Stimulated activated CD4-positive, alpha-beta T cell treated with anti-CD3 and anti-CD28 coated beads, TNF-alpha, amount 100 ng/mL, for 48 hours (primary cell): ENCODE results near the gene CBARP.
"Not testable (repeated sequence)": the region's sequence is repeated elsewhere in the genome, so short reads cannot be mapped to it uniquely, and the experiment has no call there.

Experiments
- DNase-seq, 3 donors: peaks; one replicate each; pipeline ENCODE4 v3.0.0-alpha.2; 2020; ENCODE audit warnings: low read depth in 3 of 3

The CBARP gene

DNA sequence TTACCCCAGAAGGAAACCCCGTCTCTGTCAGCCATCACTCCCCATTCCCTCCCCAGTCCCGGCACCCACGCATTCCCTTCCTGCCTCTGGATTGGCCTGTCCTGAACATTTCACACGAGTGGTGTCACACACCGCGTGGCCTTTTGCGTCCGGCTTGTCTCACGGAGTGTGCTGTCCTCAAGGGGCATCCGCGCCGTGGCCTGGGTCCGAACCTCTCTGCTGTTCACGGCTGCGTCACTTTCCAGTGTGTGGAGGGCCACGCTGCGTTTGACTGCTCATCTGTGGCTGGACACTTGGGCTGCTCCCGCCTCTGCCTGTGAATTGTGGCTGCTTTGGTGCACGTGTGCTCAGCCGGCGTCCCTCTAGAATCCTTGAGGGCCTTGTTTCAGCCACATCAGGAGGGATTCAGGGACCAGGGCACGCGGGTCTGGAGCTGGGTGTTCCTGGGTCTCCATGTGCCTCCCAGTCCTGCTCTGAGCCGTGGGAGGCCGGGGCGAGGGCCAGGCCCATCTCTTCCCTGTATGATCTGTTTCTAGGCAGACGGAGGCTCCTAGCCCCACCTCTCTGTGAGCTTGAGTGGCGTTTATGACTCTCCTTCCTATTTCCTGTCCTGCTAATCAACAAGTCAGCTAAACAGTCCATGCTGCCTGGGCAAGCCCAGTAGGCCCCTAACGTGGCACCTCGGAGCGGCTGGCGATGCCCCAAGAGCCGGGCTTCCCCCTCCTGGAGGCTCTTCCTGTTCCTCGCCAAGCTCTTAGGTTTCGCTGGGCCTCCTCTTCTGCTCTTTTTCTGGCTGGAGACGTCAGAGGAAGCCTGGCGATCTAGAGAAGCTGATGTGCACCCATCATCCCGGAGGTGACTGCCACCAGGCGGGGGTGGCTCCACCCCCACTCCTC, 24.2 kb downstream of the CBARP start:
- DNase-seq = peak; percentile 24 to 45 (median 25)

DNA sequence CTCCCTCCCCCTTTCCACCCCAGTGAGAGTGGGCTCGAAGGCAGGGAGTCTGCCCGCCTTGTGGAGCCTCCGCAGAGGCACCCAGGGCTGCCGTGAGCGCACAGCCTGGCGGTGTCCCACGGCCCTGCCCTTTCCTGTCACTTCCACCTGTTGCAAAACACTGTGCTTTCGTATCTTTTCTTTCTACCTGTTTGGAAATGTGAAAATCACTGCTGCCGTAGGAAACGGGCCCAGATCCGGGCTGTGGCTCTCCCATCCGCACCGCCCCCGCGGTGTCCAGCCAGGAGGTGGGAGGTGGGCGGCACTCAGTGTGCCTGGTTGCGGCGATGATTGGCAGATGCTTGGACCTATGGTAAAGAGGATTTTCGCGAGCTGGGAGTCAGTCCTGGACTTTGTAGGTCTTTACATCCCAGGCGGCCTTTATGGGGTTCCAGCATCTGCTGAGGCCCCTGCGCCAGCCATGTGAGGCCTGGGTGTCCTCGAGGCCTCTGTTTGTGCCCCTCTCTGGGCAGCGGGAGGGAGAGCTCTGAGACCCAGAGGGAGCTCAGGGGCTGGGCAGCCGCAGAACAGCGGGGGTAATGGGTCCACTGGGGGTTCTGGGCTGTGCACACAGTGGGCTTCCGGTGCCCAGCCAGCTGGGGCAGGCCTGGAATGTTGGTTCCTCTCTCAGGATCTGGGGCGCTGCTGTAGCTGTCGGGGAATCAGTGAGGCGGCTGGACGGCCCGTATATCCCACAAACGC, 26.1 kb downstream of the CBARP start:
- DNase-seq = no peak

DNA sequence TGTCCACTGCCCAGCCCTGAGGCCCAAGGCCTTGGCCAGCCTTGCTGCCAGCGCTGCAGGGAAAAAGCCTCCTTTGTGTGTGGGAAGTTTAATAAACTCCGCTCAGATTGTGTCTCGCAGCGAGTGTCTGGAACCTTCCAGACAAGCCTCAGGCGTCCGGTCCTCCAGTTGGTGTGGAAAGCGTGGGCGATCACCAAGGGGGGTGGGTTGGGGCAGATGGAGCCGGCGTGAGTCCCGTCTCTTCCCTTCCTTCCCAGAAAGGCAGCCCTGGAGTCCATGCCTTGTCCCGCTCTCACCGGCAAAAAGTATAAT, 27.6 kb downstream of the CBARP start:
- no peak for DNase-seq

DNA sequence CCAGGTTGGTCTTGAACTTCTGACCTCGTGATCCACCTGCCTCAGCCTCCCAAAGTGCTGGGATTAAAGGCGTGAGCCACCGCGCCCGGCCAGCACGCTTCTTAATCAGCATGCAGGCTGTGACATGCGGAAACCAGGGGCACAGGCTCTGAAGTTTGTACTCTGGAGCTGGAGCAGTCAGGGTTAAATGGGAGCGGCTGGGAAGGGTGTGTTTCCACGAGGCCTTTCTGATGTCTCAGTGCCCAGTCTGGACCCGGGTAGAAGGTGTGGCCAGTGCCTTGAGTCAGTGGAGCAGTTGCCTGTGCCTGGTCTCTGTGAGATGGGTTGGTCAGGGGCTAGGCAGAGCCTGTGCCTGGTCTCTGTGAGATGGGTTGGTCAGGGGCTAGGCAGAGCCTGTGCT, 29.0 kb downstream of the CBARP start:
- not testable (repeated sequence) for DNase-seq

DNA sequence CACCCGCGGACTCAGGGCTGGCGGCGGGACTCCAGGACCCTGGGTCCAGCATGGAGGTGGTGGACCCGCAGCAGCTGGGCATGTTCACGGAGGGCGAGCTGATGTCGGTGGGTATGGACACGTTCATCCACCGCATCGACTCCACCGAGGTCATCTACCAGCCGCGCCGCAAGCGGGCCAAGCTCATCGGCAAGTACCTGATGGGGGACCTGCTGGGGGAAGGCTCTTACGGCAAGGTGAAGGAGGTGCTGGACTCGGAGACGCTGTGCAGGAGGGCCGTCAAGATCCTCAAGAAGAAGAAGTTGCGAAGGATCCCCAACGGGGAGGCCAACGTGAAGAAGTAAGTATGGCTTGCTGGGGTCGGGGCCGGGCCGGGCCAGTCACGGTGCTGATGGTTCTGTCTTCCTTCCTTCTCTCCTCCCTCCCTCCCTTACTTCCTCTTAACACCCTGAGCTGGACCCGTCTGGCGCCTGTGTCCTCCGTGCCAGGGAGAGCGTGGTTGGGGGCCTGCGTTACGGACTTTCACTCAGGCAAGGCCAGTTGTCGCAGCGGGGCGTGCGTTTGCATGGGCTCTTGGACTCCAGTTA, 30.8 kb downstream of the CBARP start:
- no peak for DNase-seq

GRCh38 chr19:1206150-1206863, 31.5 kb downstream of the CBARP start:
- no peak for DNase-seq

GRCh38 chr19:1205114-1206099, 32.4 kb downstream of the CBARP start, which contains the start of gene STK11:
STK11 (plus strand) TSS chr19:1205778; CDS start chr19:1206914, 1,136 bp downstream.
- peak; percentile 98 to 99 (median 99) for DNase-seq

DNA sequence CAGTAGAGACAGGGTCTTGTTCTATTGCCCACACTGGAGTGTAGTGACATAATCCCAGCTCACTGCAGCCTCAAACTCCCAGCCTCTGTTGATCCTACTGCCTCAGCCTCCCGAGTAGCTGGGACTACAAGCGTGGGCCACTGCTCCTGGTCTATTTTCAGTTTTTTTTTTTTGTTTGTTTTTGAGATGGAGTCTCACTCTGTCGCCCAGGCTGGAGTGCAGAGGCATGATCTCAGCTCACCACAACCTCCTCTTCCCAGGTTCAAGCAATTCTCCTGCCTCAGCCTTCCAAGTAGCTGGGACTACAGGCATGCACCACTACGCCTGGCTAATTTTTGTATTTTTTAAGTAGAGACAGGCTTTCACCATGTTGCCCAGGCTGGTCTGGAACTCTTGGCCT, 37.2 kb downstream of the CBARP start:
- not testable (repeated sequence) for DNase-seq

DNA sequence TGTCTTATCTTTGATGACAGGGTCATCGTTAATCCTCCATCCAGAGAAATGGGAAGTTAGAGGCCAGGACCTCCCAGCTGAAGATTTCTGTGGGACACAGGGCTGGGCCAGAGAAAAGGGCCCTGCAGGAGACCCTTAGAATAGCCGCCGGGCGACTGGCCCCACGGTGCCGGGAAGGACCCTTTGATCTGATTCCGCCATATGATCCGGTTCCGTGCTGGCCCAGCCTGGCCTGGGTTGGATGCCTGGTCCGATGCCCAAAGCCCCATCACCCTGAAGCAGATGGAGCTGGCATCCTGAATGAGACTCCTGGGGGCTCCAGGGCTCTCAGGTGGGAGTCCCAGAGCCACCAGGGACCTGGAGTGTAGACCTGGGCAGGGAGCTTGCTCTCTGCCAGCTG, 38.3 kb downstream of the CBARP start:
- no peak for DNase-seq

- DNase-seq = peak in 2 of 3 donors; percentile 54 to 68
Measured at GRCh38 chr19:1189419-1189818, 48.4 kb downstream of the CBARP start.

DNA sequence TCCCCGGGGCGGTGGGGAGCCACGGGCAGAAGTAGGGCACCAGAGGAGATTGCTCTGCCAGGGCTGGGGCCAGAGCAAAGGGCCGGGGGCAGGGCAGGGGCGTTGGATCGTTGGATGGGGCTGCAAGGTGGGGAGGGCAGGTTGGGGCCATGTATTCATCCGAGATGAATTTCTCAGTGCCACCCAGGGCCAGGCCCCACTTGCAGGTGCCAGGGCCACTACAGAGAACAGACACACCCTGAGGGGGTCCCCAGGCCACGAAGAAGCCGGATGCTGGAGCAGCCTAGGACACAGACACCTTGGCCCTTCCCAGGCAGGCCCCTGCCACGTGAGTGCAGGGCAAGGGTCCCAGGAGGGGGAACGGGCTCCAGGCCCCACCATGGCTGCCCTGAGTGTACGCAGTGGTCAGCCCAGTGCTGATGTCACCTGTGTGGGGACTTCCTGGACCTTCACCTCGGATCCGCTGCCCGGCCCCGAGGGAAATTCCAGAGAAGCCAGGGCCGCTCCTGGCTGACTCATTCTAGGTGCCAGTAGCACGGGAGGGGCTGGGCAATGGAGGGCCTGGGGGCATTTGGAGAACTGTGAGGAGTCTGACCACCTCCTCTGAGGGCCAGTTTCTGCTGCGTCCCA, 54.1 kb downstream of the CBARP start:
- no peak for DNase-seq

DNA sequence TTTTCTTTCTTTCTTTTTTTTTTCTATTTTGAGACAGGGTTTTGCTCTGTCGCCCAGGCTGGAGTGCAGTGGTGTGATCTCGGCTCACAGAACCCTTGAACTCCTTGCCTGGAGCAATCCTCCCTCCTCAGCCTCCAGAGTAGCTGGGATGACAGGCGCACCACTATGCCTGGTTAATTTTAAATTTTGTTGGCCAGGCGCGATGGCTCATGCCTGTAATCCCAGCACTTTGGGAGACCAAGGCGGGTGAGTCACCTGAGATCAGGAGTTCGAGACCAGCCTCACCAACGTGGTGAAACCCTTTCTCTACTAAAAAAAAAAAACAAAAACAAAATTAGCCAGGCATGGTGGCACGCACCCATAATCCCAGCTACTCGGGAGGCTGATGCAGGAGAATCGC, 55.1 kb downstream of the CBARP start:
- DNase-seq = no peak

DNA sequence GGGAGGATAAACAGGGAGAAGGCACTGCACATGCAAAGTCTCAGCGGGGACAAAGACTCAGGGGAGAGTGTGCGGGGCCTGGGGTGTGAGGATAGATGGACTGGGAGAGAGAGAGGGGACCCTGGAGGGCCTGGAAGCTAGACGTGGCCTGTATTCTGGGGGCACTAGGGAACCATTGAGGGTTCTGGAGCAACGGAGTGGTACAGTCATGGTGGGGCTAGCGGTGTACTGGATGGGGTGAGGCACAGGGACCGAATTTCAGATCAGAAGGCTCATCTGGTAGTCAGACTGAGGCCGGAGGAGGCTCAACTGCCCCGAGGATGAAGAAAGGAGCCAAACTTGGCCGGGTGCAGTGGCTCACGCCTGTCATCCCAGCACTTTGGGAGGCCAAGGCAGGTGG, 55.7 kb downstream of the CBARP start:
- no peak for DNase-seq

GRCh38 chr19:1181606-1182005, 56.2 kb downstream of the CBARP start:
- DNase-seq = no peak
